ENCODE results near the gene EIF3M.

GRCh38 chr11:32584921-32585320, 1.3 kb downstream of the EIF3M start:
- no peak for TF ChIP-seq EZH2 (IDR thresholded peaks at IDR 0.05; ENCODE audit: low read depth)
- TF ChIP-seq, protein P1, sequence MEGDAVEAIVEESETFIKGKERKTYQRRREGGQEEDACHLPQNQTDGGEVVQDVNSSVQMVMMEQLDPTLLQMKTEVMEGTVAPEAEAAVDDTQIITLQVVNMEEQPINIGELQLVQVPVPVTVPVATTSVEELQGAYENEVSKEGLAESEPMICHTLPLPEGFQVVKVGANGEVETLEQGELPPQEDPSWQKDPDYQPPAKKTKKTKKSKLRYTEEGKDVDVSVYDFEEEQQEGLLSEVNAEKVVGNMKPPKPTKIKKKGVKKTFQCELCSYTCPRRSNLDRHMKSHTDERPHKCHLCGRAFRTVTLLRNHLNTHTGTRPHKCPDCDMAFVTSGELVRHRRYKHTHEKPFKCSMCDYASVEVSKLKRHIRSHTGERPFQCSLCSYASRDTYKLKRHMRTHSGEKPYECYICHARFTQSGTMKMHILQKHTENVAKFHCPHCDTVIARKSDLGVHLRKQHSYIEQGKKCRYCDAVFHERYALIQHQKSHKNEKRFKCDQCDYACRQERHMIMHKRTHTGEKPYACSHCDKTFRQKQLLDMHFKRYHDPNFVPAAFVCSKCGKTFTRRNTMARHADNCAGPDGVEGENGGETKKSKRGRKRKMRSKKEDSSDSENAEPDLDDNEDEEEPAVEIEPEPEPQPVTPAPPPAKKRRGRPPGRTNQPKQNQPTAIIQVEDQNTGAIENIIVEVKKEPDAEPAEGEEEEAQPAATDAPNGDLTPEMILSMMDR (conservative IDR thresholded peaks at IDR 0.05), result no peak

Measured in PC-9 (cell line).